PC-3 (cell line): ENCODE measurements around the gene FMNL1. TPM values are rescaled to one million over a fixed set of nuclear protein-coding genes. Genes with fewer than 3 reads are reported as not detected.

Experiments used
- ATAC-seq: fragments of 200-7000 bp; cut with Tn5 transposase; 2 replicates; pipeline ENCODE4 v1.9.1; 2020; ENCODE audit warnings: mild to moderate bottlenecking, moderate library complexity
- BruUV-seq: library from RNA; stranded (reverse); fragments of 400-500 nt; replicated peaks from 2 replicates; lab custom pipeline; 2021; lab: Mats Ljungman, UMichigan
- CTCF ChIA-PET: fragments of 300-600 bp; sonication (Branson Sonifier 250); formaldehyde crosslinking; loops from one replicate; lab custom pipeline; 2022; ENCODE audit warnings: antibody characterized with exemption; lab: Charles Lee
- POLR2A ChIA-PET: fragments of 300-600 bp; sonication (Branson Sonifier 250); formaldehyde crosslinking; loops from one replicate; lab custom pipeline; 2022; ENCODE audit warnings: antibody characterized with exemption; ENCODE audit not compliant: unreplicated experiment; lab: Charles Lee
- DNase-seq: peaks from one replicate; pipeline ENCODE4 v3.0.0-alpha.2; 2015
- H2AFZ ChIP-seq: fragments of 300-600 bp; sonication (generic); 2 replicates; pipeline ENCODE4 v1.6.0; 2016; ENCODE audit warnings: antibody characterized with exemption, low read length
- H3F3A ChIP-seq: fragments of 300-600 bp; sonication (generic); one replicate; pipeline ENCODE4 v1.6.0; 2017; ENCODE audit warnings: antibody characterized with exemption, low read length, control low read depth, mild to moderate bottlenecking; ENCODE audit not compliant: unreplicated experiment
- H3K27ac ChIP-seq: fragments of 300-600 bp; sonication (generic); 2 replicates; pipeline ENCODE4 v1.5.1; 2016; ENCODE audit warnings: mild to moderate bottlenecking, low read length
- H3K27me3 ChIP-seq: fragments of 300-600 bp; sonication (generic); 2 replicates; pipeline ENCODE4 v1.6.1; 2016; ENCODE audit warnings: low read length, mixed read lengths
- H3K36me3 ChIP-seq: fragments of 300-600 bp; sonication (generic); 2 replicates; pipeline ENCODE4 v1.6.1; 2016; ENCODE audit warnings: low read depth, mixed run types, low read length, mixed read lengths
- H3K4me1 ChIP-seq: fragments of 300-600 bp; sonication (generic); 2 replicates; pipeline ENCODE4 v1.5.1; 2016; ENCODE audit warnings: low read length; ENCODE audit not compliant: insufficient read depth
- H3K4me2 ChIP-seq: fragments of 300-600 bp; sonication (generic); 2 replicates; pipeline ENCODE4 v1.6.0; 2016; ENCODE audit warnings: low read length
- H3K4me3 ChIP-seq: fragments of 300-600 bp; sonication (generic); 2 replicates; pipeline ENCODE4 v1.5.1; 2016; ENCODE audit warnings: mild to moderate bottlenecking, low read length, mixed read lengths
- H3K79me2 ChIP-seq: fragments of 300-600 bp; sonication (generic); 2 replicates; pipeline ENCODE4 v1.6.1; 2017; ENCODE audit warnings: low read length, mixed read lengths
- H3K9ac ChIP-seq: fragments of 300-600 bp; sonication (generic); 2 replicates; pipeline ENCODE4 v1.6.0; 2016; ENCODE audit warnings: mild to moderate bottlenecking, low read length
- H3K9me2 ChIP-seq: fragments of 300-600 bp; sonication (generic); replicated peaks from 2 replicates; pipeline ENCODE4 v1.6.1; 2016; ENCODE audit warnings: mixed run types, low read length, mixed read lengths
- H3K9me3 ChIP-seq: fragments of 300-600 bp; sonication (generic); 2 replicates; pipeline ENCODE4 v1.6.1; 2016; ENCODE audit warnings: low read length, mixed read lengths
- H4K20me1 ChIP-seq: fragments of 300-600 bp; sonication (generic); 2 replicates; pipeline ENCODE4 v1.6.1; 2016; ENCODE audit warnings: low read length, mixed read lengths
- CTCF ChIP-seq: fragments of 300-600 bp; sonication (generic); conservative IDR thresholded peaks from 2 replicates; pipeline ENCODE4 v1.5.1; 2017; ENCODE audit warnings: antibody characterized with exemption, low read depth, mild to moderate bottlenecking, low read length
- EZH2 ChIP-seq: fragments of 300-600 bp; sonication (generic); IDR thresholded peaks from one replicate; pipeline ENCODE4 v1.6.1; 2017; ENCODE audit warnings: antibody characterized with exemption, mild to moderate bottlenecking, low read length; ENCODE audit not compliant: unreplicated experiment
- EZH2phosphoT487 ChIP-seq: fragments of 300-600 bp; sonication (generic); IDR thresholded peaks from 2 replicates; pipeline ENCODE4 v1.6.1; 2018; ENCODE audit warnings: mild to moderate bottlenecking, antibody characterized with exemption, low read length, borderline replicate concordance
- intact Hi-C: fragments of 100-400 bp; cut with micrococcal nuclease; formaldehyde crosslinking; loops from 2 replicates; pipeline ENCODE4 v1.9.0; 2023
- total RNA-seq: library from RNA; depleted of rRNA; stranded (reverse); fragments of >200 nt; gene quantifications from 2 replicates; pipeline ENCODE4 v1.2.3, GENCODE V29; 2014

Gene FMNL1
- total RNA-seq, 1 experiment from 2014 or later = 8.2 TPM

GRCh38 chr17:45273551-45273957 is 51.9 kb downstream of the FMNL1 start:
- Histone ChIP-seq H3F3A (no peaks in the 10 kb centered on the region), H3K79me2 (no peaks in the 10 kb centered on the region), H4K20me1 (no peaks in the 10 kb centered on the region), H3K27me3 (no peaks in the 10 kb centered on the region), H3K4me2 (no peak overlapping the region), H2AFZ (no peak overlapping the region), H3K9me2 (no peaks in the 10 kb centered on the region), H3K36me3 (peaks cover 54% of the 10 kb centered on the region), H3K4me3 (no peak overlapping the region), H3K4me1 (peaks cover 9% of the 10 kb centered on the region), H3K9ac (no peak overlapping the region), H3K9me3 (no peaks in the 10 kb centered on the region), H3K27ac (no peak overlapping the region)
- ChIA-PET CTCF (no interaction called here), POLR2A (no interaction called here)
- no TSS peak for BruUV-seq
- DNase-seq = no peak
- TF ChIP-seq CTCF (no peak), EZH2 (no peak), EZH2phosphoT487 (no peak)
- intact Hi-C loops = no loop called here
- no peak for ATAC-seq

DNA sequence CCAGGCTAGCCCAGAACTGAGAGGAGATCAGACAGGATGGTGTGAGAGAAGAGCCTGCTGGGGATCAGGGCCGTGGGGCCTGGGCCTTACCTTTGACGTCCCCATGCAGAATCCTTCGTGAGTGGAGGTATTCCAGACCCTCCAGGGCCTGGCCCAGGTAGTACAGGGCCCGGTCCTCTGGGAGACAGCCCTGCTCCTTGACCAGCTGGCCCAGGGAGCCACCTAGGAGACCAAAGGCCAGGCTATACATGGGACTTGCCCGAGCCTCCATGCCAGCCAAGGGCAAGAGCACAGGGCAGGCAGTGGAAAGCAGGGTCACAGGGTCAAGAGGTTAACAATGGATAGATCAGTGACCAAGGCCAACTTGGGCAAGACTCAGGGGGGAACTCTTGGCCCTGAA is 52.3 kb downstream of the FMNL1 start:
- Histone ChIP-seq H3K27ac (no peak overlapping the region), H3K36me3 (peaks cover 49% of the 10 kb centered on the region), H3K27me3 (no peaks in the 10 kb centered on the region), H4K20me1 (no peaks in the 10 kb centered on the region), H3K9me3 (no peaks in the 10 kb centered on the region), H3K4me3 (no peak overlapping the region), H3K9me2 (no peaks in the 10 kb centered on the region), H2AFZ (no peak overlapping the region), H3F3A (no peaks in the 10 kb centered on the region), H3K79me2 (no peaks in the 10 kb centered on the region), H3K4me2 (no peak overlapping the region), H3K4me1 (peaks cover 9% of the 10 kb centered on the region), H3K9ac (no peak overlapping the region)
- CTCF ChIA-PET = no interaction called here
- DNase-seq (no peak), ATAC-seq (no peak)
- intact Hi-C loops = no loop called here
- BruUV-seq = no TSS peak
- POLR2A ChIA-PET = no interaction called here
- TF ChIP-seq EZH2 (no peak), EZH2phosphoT487 (no peak), CTCF (no peak)

DNA sequence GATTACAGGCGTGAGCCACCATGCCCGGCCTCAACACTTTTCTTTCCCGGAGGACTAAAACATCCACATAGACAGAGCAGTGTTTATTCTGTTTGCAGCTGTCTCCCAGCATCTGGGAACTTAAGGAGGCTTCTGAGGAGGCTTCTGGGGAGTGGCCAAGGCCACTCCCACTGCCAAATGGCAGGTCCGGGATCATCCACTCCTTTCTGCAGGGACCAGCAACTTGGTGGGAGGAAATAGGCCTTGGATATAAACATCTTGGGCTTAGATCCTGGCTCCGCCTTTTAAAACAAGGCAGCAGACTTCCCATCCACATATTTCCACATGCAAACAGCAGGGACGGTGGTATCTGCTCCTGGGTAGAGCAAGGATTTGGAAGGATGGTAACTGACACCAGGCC is 54.3 kb downstream of the FMNL1 start:
- no peak overlapping the region for H3K4me2 ChIP-seq
- no peak overlapping the region for H3K27ac ChIP-seq
- no peak for TF ChIP-seq CTCF
- TF ChIP-seq EZH2phosphoT487 = no peak
- no peak for TF ChIP-seq EZH2
- no TSS peak for BruUV-seq
- ChIA-PET CTCF (interaction anchor here (1.3 to 2.0 kb wide), 2 partner anchors 36 to 44 kb away, joined by 4 to 23 read pairs; no protein-coding TSS in a partner anchor), POLR2A (no interaction called here)
- no peaks in the 10 kb centered on the region for H3K79me2 ChIP-seq
- no peak overlapping the region for H3K4me3 ChIP-seq
- intact Hi-C loops = no loop called here
- H3K27me3 ChIP-seq = no peaks in the 10 kb centered on the region
- DNase-seq (no peak), ATAC-seq (no peak)
- H2AFZ ChIP-seq = no peak overlapping the region
- H3K9me3 ChIP-seq = no peaks in the 10 kb centered on the region
- H3K9me2 ChIP-seq = no peaks in the 10 kb centered on the region
- no peaks in the 10 kb centered on the region for H3F3A ChIP-seq
- H3K4me1 ChIP-seq = peaks cover 9% of the 10 kb centered on the region
- no peaks in the 10 kb centered on the region for H4K20me1 ChIP-seq
- no peak overlapping the region for H3K9ac ChIP-seq
- peaks cover 37% of the 10 kb centered on the region for H3K36me3 ChIP-seq
